ENCODE results near the gene PEX13.

Gene PEX13

DNA sequence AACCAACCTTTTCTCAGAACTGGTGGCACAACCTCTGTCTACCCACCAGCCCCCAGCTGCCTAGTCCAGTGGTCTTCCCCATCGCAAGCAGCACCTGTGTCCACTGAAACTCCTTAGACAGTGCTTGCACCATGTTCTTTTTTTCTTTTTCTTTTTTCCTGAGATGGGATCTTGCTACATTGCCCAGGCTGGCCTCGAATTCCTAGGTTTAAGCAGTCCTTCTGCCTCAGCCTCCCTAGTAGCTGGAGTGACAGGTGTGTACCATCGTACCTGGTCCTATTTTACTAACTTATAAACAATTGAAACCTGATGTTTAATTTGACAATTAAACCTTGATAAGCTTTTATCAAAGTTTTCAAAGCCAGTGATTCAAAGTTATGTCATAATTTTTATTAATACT lies 78.9 kb downstream of the PEX13 start:
- no peak for TF ChIP-seq EZH2phosphoT487 (IDR thresholded peaks at IDR 0.05; ENCODE audit: borderline replicate concordance, low read length)
- TF ChIP-seq, protein P1, sequence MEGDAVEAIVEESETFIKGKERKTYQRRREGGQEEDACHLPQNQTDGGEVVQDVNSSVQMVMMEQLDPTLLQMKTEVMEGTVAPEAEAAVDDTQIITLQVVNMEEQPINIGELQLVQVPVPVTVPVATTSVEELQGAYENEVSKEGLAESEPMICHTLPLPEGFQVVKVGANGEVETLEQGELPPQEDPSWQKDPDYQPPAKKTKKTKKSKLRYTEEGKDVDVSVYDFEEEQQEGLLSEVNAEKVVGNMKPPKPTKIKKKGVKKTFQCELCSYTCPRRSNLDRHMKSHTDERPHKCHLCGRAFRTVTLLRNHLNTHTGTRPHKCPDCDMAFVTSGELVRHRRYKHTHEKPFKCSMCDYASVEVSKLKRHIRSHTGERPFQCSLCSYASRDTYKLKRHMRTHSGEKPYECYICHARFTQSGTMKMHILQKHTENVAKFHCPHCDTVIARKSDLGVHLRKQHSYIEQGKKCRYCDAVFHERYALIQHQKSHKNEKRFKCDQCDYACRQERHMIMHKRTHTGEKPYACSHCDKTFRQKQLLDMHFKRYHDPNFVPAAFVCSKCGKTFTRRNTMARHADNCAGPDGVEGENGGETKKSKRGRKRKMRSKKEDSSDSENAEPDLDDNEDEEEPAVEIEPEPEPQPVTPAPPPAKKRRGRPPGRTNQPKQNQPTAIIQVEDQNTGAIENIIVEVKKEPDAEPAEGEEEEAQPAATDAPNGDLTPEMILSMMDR (IDR thresholded peaks at IDR 0.05; ENCODE audit: low read depth, low read length, poor library complexity, severe bottlenecking) = no peak
- Histone ChIP-seq H3F3A (ENCODE audit: control insufficient read depth, insufficient read depth) (no peaks in the 10 kb centered on the region), H3K9me3 (ENCODE audit: control insufficient read depth, insufficient read depth, low read length) (no peaks in the 10 kb centered on the region)

DNA sequence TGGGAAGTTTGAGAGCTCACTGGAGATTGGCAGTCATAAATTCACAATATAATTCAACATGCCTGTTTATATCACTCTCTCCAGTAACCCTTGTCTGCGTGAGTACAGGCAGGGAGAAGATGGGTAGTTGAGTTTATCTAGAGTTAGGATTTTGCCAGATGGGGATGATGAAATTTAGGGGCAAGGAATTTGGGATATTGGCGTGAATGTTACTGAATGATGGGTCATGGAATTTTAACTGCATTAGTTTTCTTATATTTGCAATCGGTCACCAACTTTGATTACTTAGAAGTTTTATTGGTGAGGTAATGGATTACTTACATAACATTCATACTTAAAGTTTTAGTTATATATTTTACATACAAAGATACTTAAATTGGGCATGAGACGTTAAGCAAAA lies 83.3 kb downstream of the PEX13 start:
- Histone ChIP-seq H3K27me3 (ENCODE audit: control insufficient read depth, low read length) (no peaks in the 10 kb centered on the region), H3K9me2 (replicated peaks; ENCODE audit: control insufficient read depth, low read length) (no peaks in the 10 kb centered on the region), H3F3A (ENCODE audit: control insufficient read depth, insufficient read depth) (no peaks in the 10 kb centered on the region), H3K4me3 (ENCODE audit: low read length) (no peak overlapping the region), H3K4me2 (ENCODE audit: low read length) (no peak overlapping the region), H3K79me2 (ENCODE audit: control insufficient read depth, low read length) (no peaks in the 10 kb centered on the region), H3K36me3 (ENCODE audit: control insufficient read depth, low read length) (no peaks in the 10 kb centered on the region), H4K20me1 (ENCODE audit: control insufficient read depth, insufficient read depth, low read depth, low read length) (no peaks in the 10 kb centered on the region), H3K4me1 (ENCODE audit: control insufficient read depth, low read length) (no peaks in the 10 kb centered on the region), H3K9me3 (ENCODE audit: control insufficient read depth, insufficient read depth, low read length) (no peaks in the 10 kb centered on the region), H3K27ac (ENCODE audit: low read depth, low read length) (no peak overlapping the region)
- TF ChIP-seq EZH2phosphoT487 (IDR thresholded peaks at IDR 0.05; ENCODE audit: borderline replicate concordance, low read length) = no peak
- TF ChIP-seq, protein P1 (IDR thresholded peaks at IDR 0.05; ENCODE audit: low read depth, low read length, poor library complexity, severe bottlenecking) = no peak

More for the DNA sequence above, 78.9 kb downstream of the PEX13 start:
- no peaks in the 10 kb centered on the region for H3K27me3 ChIP-seq (ENCODE audit: control insufficient read depth, low read length)
- no peaks in the 10 kb centered on the region for H3K79me2 ChIP-seq (ENCODE audit: control insufficient read depth, low read length)
- H3K9me2 ChIP-seq (replicated peaks; ENCODE audit: control insufficient read depth, low read length) = no peaks in the 10 kb centered on the region
- no peak overlapping the region for H3K4me2 ChIP-seq (ENCODE audit: low read length)
- H3K36me3 ChIP-seq (ENCODE audit: control insufficient read depth, low read length) = no peaks in the 10 kb centered on the region
- H3K4me1 ChIP-seq (ENCODE audit: control insufficient read depth, low read length) = no peaks in the 10 kb centered on the region
- no peak overlapping the region for H3K4me3 ChIP-seq (ENCODE audit: low read length)
- H4K20me1 ChIP-seq (ENCODE audit: control insufficient read depth, insufficient read depth, low read depth, low read length) = no peaks in the 10 kb centered on the region
- H3K27ac ChIP-seq (ENCODE audit: low read depth, low read length) = no peak overlapping the region
